Measurements from ENCODE around the gene RHOBTB1.

Gene RHOBTB1

DNA sequence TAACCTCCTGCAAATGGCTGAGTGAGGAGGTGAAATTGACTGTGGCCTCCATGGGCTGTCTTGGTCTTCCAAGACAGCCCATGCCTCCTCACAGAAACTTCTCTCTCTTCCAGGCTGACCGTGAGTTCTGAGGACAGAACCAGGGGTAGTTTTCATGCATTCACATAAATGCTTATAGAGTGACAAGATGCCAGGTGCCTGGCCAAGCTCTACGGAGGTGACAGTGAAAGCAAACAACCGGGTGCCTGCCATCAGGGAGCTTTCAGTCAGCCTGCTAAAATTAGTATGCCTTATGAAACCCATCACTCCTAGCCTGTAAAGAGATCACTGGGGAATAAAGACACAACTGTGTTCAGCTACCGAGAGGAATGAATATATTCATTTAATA is 919 bp upstream of the RHOBTB1 start:
- no peak overlapping the region for H3K23ac ChIP-seq (ENCODE audit: low read length)
- no peaks in the 10 kb centered on the region for H3K36me3 ChIP-seq (ENCODE audit: control insufficient read depth in 1 of 2, insufficient read depth in 2 of 2, low read length in 2 of 2)
- peaks cover 2 to 3% of the 10 kb centered on the region in 2 experiments for H3K4me1 ChIP-seq (ENCODE audit: control insufficient read depth in 1 of 2, insufficient read depth in 2 of 2, low read length in 2 of 2)
- H3K27me3 ChIP-seq (ENCODE audit: insufficient read depth, low read length): peaks cover 2% of the 10 kb centered on the region
- H3K27ac ChIP-seq (ENCODE audit: low read depth, low read length): peak overlapping the region; percentile 67
- no peak overlapping the region for H3K14ac ChIP-seq (ENCODE audit: low read length)
- peaks cover 16% of the 10 kb centered on the region for H3K79me1 ChIP-seq (ENCODE audit: low read length)
- H2AFZ ChIP-seq (ENCODE audit: insufficient read depth, low read length, poor library complexity): no peak overlapping the region
- H3K9ac ChIP-seq (ENCODE audit: low read length): peak overlapping the region; percentile 72
- no CpG with 5 or more reads among the region's 4 CpGs for WGBS (ENCODE audit: extremely low coverage, insufficient coverage, insufficient read length)
- no peak overlapping the region for H3K4ac ChIP-seq (ENCODE audit: low read depth, low read length)
- no peak overlapping the region for H3K4me3 ChIP-seq (ENCODE audit: low read depth, low read length)
- H3K4me2 ChIP-seq (ENCODE audit: low read length): peak overlapping the region; percentile 66
- peaks cover 11% of the 10 kb centered on the region for H3K79me2 ChIP-seq (ENCODE audit: control insufficient read depth, insufficient read depth, low read length, poor library complexity)
- H4K8ac ChIP-seq (ENCODE audit: low read depth, low read length): peak overlapping the region; percentile 85
- H2AK5ac ChIP-seq (ENCODE audit: low read length): no peak overlapping the region
- peak overlapping the region; percentile 78 for H4K91ac ChIP-seq (ENCODE audit: low read depth, low read length)
- no peak for DNase-seq
- H2BK12ac ChIP-seq (ENCODE audit: low read length): no peak overlapping the region
- H3K18ac ChIP-seq (ENCODE audit: low read length): no peak overlapping the region
- H4K12ac ChIP-seq (ENCODE audit: low read depth, low read length): no peak overlapping the region
- H2BK120ac ChIP-seq (ENCODE audit: insufficient read depth, low read length, poor library complexity): no peak overlapping the region
- no peaks in the 10 kb centered on the region for H3K9me3 ChIP-seq (ENCODE audit: insufficient read depth, low read depth, low read length)
- H2BK5ac ChIP-seq (ENCODE audit: low read depth, low read length, poor library complexity): no peak overlapping the region

DNA sequence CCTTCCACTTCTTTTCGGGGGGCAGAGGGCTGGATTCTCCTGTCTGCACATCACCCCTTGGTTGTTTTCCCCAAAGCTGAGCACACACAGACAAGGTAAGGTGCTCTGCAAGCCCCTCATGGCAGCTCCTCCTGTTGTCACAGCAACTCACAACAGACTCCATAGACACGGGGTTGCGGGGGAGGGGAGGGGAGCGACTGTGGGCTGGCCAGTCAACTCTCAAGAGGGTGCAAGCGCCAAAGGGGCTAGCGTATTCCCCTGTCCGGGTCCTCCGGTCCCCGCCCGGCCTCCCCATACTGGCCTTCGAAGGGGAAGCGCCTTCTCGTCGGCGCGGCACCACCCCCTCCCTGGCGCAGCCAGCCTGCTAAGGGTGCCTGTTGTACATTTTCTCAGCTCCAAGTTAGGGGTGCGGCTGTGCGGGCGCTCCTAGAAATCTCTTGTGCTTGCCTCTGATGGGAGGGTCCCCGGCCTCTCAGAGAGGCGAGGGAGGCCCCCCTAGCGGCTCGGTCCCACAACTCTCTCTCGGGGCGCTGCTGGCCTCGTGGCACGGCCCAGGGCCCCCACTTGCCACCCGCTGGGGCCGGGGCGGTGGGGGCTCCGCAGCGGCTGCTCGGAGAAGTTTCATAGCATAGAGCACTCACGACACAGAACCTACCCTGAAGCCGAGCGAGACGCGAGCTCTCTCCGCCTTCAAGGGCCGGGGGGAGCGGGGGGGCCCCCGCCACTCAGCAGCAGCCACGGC is 498 bp downstream of the RHOBTB1 start:
- no peak overlapping the region for H3K23ac ChIP-seq (ENCODE audit: low read length)
- no peaks in the 10 kb centered on the region for H3K36me3 ChIP-seq (ENCODE audit: control insufficient read depth in 1 of 2, insufficient read depth in 2 of 2, low read length in 2 of 2)
- peak overlapping the region; percentile 86 for H3K14ac ChIP-seq (ENCODE audit: low read length)
- H4K12ac ChIP-seq (ENCODE audit: low read depth, low read length): peak overlapping the region; percentile 80
- peak overlapping the region; percentile 23 for H3K27ac ChIP-seq (ENCODE audit: low read depth, low read length)
- H2BK120ac ChIP-seq (ENCODE audit: insufficient read depth, low read length, poor library complexity): peak overlapping the region; percentile 67
- peak in 1 of 2 donors; percentile 24 for DNase-seq
- WGBS (ENCODE audit: extremely low coverage, insufficient coverage, insufficient read length): no CpG with 5 or more reads among the region's 44 CpGs
- H4K91ac ChIP-seq (ENCODE audit: low read depth, low read length): peak overlapping the region; percentile 78
- no peaks in the 10 kb centered on the region for H3K27me3 ChIP-seq (ENCODE audit: insufficient read depth, low read length)
- H3K4me3 ChIP-seq (ENCODE audit: low read depth, low read length): peak overlapping the region; percentile 83
- H2AFZ ChIP-seq (ENCODE audit: insufficient read depth, low read length, poor library complexity): peak overlapping the region; percentile 86
- peaks cover 2 to 3% of the 10 kb centered on the region in 2 experiments for H3K4me1 ChIP-seq (ENCODE audit: control insufficient read depth in 1 of 2, insufficient read depth in 2 of 2, low read length in 2 of 2)
- peak overlapping the region; percentile 72 for H3K9ac ChIP-seq (ENCODE audit: low read length)
- H3K79me2 ChIP-seq (ENCODE audit: control insufficient read depth, insufficient read depth, low read length, poor library complexity): peaks cover 11% of the 10 kb centered on the region
- H3K18ac ChIP-seq (ENCODE audit: low read length): peak overlapping the region; percentile 77
- no peak overlapping the region for H2AK5ac ChIP-seq (ENCODE audit: low read length)
- H2BK5ac ChIP-seq (ENCODE audit: low read depth, low read length, poor library complexity): peak overlapping the region; percentile 70
- H4K8ac ChIP-seq (ENCODE audit: low read depth, low read length): peak overlapping the region; percentile 85
- H3K9me3 ChIP-seq (ENCODE audit: insufficient read depth, low read depth, low read length): no peaks in the 10 kb centered on the region
- peak overlapping the region; percentile 23 for H2BK12ac ChIP-seq (ENCODE audit: low read length)
- H3K79me1 ChIP-seq (ENCODE audit: low read length): peaks cover 16% of the 10 kb centered on the region
- H3K4me2 ChIP-seq (ENCODE audit: low read length): peak overlapping the region; percentile 66
- peak overlapping the region; percentile 61 for H3K4ac ChIP-seq (ENCODE audit: low read depth, low read length)

DNA sequence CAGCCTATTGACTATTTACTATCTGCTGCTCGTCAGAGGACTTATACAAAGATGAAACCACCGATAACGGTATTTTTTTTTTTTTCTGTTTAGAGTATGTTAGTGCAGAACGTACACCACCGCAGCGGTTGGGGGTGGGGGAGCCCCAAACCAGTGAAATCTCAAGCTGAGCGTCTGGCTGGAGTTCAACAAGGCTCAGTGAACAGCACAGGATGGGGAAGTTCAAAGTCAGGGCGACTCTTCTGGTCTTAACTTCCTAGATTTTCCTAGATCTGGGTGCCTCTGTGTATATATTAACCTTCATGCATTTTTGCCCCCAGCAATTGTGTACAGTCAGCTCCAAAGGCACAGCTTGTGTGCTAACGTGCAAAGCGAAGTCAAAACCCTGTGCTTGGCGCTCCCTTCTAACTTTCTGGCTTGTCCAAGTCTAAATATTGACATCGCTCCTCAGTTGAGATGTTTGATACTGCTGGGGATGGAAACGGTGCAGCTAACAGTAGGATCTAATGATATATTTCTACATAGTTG is 1.1 kb downstream of the RHOBTB1 start:
- peak in 1 of 2 donors; percentile 49 for DNase-seq
- Histone ChIP-seq H3K18ac (ENCODE audit: low read length) (no peak overlapping the region), H3K23ac (ENCODE audit: low read length) (no peak overlapping the region), H3K4ac (ENCODE audit: low read depth, low read length) (no peak overlapping the region), H4K91ac (ENCODE audit: low read depth, low read length) (no peak overlapping the region), H2AFZ (ENCODE audit: insufficient read depth, low read length, poor library complexity) (no peak overlapping the region), H2AK5ac (ENCODE audit: low read length) (no peak overlapping the region), H4K8ac (ENCODE audit: low read depth, low read length) (no peak overlapping the region), H3K79me1 (ENCODE audit: low read length) (peaks cover 16% of the 10 kb centered on the region), H3K4me1 (ENCODE audit: control insufficient read depth in 1 of 2, insufficient read depth in 2 of 2, low read length in 2 of 2) (peaks cover 2 to 3% of the 10 kb centered on the region in 2 experiments), H3K27ac (ENCODE audit: low read depth, low read length) (no peak overlapping the region), H3K4me3 (ENCODE audit: low read depth, low read length) (peak overlapping the region; percentile 83), H3K14ac (ENCODE audit: low read length) (no peak overlapping the region), H4K12ac (ENCODE audit: low read depth, low read length) (no peak overlapping the region), H3K9me3 (ENCODE audit: insufficient read depth, low read depth, low read length) (no peaks in the 10 kb centered on the region), H3K9ac (ENCODE audit: low read length) (peak overlapping the region; percentile 65), H2BK12ac (ENCODE audit: low read length) (no peak overlapping the region), H2BK120ac (ENCODE audit: insufficient read depth, low read length, poor library complexity) (no peak overlapping the region), H3K36me3 (ENCODE audit: control insufficient read depth in 1 of 2, insufficient read depth in 2 of 2, low read length in 2 of 2) (no peaks in the 10 kb centered on the region), H2BK5ac (ENCODE audit: low read depth, low read length, poor library complexity) (no peak overlapping the region), H3K27me3 (ENCODE audit: insufficient read depth, low read length) (no peaks in the 10 kb centered on the region), H3K4me2 (ENCODE audit: low read length) (peak overlapping the region; percentile 66), H3K79me2 (ENCODE audit: control insufficient read depth, insufficient read depth, low read length, poor library complexity) (peaks cover 11% of the 10 kb centered on the region)
- WGBS (ENCODE audit: extremely low coverage, insufficient coverage, insufficient read length): no CpG with 5 or more reads among the region's 13 CpGs

DNA sequence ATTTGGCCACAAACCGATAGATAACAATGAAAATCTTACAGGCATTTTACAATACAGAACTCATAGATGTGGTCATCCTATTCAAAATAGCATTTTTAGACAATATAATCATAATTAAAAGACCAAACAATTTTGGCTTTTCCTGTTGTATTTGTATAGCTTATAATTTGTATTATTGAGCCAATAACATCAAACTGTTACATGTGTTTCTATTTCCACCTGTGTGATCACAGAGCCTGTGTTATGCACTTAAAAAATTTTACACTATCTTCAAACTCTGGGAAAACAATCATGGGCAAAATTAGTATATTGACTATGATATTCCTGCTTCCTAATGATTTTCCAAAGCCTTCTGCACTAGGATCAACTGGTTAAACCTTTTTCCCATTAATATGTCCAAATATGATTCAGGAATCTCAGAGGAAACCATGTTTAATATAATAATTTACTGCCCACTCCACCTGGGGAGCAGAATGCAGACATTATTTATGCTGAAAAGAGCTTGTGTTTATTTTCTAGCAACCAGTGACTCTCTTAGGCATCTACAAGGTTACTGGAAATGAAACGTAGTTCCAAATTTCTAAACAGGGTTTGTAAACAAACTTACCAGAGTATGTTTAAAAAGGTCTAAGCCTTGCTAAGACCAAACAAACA is 1.7 kb downstream of the RHOBTB1 start:
- Histone ChIP-seq H3K4me3 (ENCODE audit: low read depth, low read length) (no peak overlapping the region), H3K9me3 (ENCODE audit: insufficient read depth, low read depth, low read length) (no peaks in the 10 kb centered on the region), H4K8ac (ENCODE audit: low read depth, low read length) (no peak overlapping the region), H2AK5ac (ENCODE audit: low read length) (no peak overlapping the region), H3K27ac (ENCODE audit: low read depth, low read length) (no peak overlapping the region), H3K14ac (ENCODE audit: low read length) (no peak overlapping the region), H4K91ac (ENCODE audit: low read depth, low read length) (no peak overlapping the region), H2AFZ (ENCODE audit: insufficient read depth, low read length, poor library complexity) (no peak overlapping the region), H3K4me1 (ENCODE audit: control insufficient read depth in 1 of 2, insufficient read depth in 2 of 2, low read length in 2 of 2) (peaks cover 2 to 3% of the 10 kb centered on the region in 2 experiments), H3K23ac (ENCODE audit: low read length) (no peak overlapping the region), H3K79me1 (ENCODE audit: low read length) (peaks cover 16% of the 10 kb centered on the region), H3K9ac (ENCODE audit: low read length) (no peak overlapping the region), H2BK5ac (ENCODE audit: low read depth, low read length, poor library complexity) (no peak overlapping the region), H2BK12ac (ENCODE audit: low read length) (no peak overlapping the region), H4K12ac (ENCODE audit: low read depth, low read length) (no peak overlapping the region), H3K27me3 (ENCODE audit: insufficient read depth, low read length) (no peaks in the 10 kb centered on the region), H3K18ac (ENCODE audit: low read length) (no peak overlapping the region), H3K4ac (ENCODE audit: low read depth, low read length) (no peak overlapping the region), H2BK120ac (ENCODE audit: insufficient read depth, low read length, poor library complexity) (no peak overlapping the region), H3K79me2 (ENCODE audit: control insufficient read depth, insufficient read depth, low read length, poor library complexity) (peaks cover 11% of the 10 kb centered on the region), H3K36me3 (ENCODE audit: control insufficient read depth in 1 of 2, insufficient read depth in 2 of 2, low read length in 2 of 2) (no peaks in the 10 kb centered on the region), H3K4me2 (ENCODE audit: low read length) (peak overlapping the region; percentile 66)
- no peak for DNase-seq
- WGBS (ENCODE audit: extremely low coverage, insufficient coverage, insufficient read length): no CpG with 5 or more reads among the region's 2 CpGs
